Fibroblast of pulmonary artery (primary cell): ENCODE measurements around the gene TADA2A.
A peak's percentile ranks its signal among the peaks of the same experiment; 100 is the strongest.

Experiments used
- DNase-seq: peaks from one replicate; pipeline ENCODE4 v3.0.0-alpha.2; 2010; ENCODE audit warnings: low read depth
- H3K4me3 ChIP-seq: replicated peaks from 2 replicates; pipeline ENCODE4 v1.5.1; 2011; ENCODE audit warnings: low read depth, mild to moderate bottlenecking, control low read depth, low read length, moderate library complexity
- TF ChIP-seq, protein P1 (sequence below): IDR thresholded peaks from 2 replicates; pipeline ENCODE4 v1.5.1; 2011; ENCODE audit warnings: mild to moderate bottlenecking, control low read depth, low read length, inconsistent platforms; ENCODE audit errors: missing control alignments

TADA2A gene

DNA sequence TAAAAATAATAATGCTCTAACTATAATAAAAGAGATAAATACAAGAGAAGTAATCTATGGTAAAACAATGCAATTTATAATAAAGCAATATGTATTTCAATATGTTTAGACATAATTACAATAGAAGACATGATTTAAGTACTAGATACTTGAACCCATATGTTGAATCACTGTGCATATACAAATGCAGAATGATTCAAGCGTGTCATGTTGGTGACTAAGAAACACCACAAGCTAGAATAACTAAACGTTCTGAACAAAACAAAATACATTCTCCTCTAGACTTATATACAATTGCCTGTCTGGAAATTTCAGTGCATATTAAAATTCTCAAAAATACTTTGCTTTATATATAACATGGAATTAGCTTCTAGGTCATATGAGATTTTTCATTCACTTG, 11.2 kb downstream of the TADA2A start:
- TF ChIP-seq, protein P1, sequence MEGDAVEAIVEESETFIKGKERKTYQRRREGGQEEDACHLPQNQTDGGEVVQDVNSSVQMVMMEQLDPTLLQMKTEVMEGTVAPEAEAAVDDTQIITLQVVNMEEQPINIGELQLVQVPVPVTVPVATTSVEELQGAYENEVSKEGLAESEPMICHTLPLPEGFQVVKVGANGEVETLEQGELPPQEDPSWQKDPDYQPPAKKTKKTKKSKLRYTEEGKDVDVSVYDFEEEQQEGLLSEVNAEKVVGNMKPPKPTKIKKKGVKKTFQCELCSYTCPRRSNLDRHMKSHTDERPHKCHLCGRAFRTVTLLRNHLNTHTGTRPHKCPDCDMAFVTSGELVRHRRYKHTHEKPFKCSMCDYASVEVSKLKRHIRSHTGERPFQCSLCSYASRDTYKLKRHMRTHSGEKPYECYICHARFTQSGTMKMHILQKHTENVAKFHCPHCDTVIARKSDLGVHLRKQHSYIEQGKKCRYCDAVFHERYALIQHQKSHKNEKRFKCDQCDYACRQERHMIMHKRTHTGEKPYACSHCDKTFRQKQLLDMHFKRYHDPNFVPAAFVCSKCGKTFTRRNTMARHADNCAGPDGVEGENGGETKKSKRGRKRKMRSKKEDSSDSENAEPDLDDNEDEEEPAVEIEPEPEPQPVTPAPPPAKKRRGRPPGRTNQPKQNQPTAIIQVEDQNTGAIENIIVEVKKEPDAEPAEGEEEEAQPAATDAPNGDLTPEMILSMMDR = no peak
- no peak overlapping the region for H3K4me3 ChIP-seq
- no peak for DNase-seq

DNA sequence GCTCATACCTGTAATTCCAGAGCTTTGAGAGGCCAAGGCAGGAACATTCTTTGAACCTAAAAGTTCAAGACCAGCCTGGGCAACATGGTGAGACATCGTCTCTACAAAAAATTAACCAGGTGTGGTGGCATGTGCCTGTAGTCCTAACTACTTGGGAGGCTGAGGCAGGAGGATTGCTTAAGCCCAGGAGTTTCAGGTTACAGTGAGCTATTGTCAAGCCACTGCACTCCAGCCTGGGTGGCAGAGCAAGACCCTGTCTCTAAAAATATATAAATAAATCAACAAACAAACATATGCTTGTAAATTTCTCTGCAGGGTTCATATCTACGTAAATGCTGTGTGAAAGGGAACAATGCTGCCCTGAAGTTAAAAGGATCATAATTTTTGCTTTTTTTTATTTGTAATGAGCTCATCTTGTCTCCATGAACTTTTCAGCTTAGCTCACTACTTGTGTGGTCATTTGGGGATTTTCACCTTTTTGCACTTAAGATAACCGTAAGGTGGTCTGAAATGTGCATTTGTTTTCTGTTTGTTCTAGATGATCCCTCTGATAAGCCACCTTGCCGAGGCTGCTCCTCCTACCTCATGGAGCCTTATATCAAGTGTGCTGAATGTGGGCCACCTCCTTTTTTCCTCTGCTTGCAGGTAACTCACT, 16.4 kb downstream of the TADA2A start:
- TF ChIP-seq, protein P1 = no peak
- no peak for DNase-seq
- H3K4me3 ChIP-seq = no peak overlapping the region

DNA sequence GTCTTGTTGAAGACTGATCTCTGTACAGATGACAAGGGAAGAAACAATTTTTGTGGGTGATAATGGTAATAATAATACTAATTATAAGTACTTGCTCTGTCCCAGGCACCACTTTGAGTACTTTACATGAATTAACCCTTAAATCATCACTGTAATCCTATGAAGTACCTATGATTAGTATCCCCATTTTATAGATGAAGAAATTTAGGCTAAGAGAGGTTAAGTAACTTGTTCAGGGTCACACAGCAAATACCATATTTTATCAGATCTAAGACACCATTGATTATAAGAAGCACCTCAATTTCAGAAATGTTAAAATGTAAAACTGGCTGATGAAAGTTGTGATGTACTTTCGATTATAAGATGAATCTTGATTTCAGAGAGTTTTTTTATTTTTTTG, 18.6 kb downstream of the TADA2A start:
- no peak for DNase-seq
- TF ChIP-seq, protein P1 = no peak
- H3K4me3 ChIP-seq = no peak overlapping the region

DNA sequence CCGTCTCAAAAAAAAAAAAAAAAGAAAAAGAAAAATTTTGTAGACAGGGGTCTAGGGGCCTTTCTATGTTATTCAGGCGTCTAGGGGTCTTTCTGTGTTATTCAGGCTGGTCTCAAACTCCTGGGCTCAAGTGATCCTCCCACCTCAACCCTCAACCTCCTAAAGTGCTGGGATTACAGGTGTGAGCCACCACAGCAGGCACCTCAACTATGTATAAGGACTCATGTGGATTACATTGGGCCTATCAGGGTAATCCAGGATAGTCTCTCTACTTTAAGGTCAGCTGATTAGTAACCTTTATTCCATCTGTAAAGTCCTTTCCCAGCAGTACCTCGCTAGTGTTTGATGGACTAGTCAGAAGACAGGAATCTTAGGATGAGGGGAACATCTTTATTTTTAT, 22.4 kb downstream of the TADA2A start:
- no peak for DNase-seq
- H3K4me3 ChIP-seq = no peak overlapping the region
- TF ChIP-seq, protein P1 = no peak

DNA sequence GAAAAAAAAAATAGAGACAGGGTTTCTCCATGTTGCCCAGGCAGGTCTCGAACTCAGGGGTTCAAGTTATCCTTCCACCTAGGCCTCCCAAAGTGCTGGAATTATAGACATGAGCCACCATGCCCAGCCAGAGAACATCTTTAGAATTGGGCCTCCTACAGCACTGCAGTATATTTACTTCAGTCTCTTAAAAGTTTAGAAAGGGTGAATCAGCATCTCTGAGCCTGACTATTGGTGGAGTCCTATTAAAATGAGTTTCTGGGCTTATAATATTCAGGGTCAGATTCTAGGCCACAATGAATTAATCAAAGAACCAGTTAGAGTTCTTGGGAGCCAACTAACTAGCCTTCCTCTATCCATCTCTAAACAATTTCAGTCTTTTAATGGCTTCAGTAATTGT, 22.8 kb downstream of the TADA2A start:
- no peak overlapping the region for H3K4me3 ChIP-seq
- no peak for DNase-seq
- TF ChIP-seq, protein P1 = no peak

DNA sequence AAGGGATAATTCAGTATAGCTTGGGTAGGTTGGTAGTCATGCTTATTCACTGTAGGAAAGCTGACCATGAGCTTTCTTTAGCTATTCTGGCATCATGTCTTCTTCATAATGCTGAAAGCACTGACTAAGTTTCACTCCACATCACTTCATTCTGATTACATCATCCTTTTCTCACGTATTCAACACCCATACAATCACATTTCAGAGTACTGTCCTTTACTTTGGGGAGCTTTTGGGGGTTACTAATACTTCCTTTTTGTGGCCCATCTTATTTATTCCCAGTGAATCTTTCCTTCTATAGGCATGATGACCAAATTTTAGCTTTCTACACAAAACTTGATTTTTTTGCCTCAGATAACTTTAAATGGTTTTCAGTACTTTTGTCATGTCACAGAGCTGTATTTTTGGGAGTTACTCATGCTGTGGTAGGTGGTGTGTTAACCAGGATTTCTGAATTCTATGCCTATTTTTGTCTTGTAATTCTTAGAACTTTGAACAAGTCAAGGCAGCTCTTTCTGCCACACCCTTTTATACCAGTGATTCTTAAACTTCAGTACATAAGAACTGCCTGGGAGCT, 23.5 kb downstream of the TADA2A start:
- TF ChIP-seq, protein P1 = no peak
- no peak overlapping the region for H3K4me3 ChIP-seq
- DNase-seq = peak; percentile 39

DNA sequence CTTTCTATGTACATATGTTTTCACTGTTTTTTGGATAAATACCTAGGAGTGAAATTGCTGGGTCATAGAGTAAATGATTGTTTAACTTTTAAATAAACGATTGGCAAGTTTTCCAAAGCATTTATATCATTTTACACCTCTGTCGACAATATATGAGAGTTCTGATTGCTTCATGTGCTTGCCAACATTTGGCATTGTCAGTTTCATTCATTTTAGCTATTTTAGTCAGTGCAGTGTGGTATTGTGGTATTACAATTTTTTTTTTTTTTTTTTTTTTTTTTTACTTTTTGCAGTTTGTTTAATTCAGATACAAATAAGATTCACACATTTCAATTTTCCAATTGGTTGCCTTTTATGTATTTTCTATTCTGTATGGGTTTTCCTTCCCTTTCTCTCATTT, 26.0 kb downstream of the TADA2A start:
- DNase-seq = no peak
- no peak overlapping the region for H3K4me3 ChIP-seq
- TF ChIP-seq, protein P1 = no peak
